ENCODE results near the gene PURA. TPM values are rescaled to one million over a fixed set of nuclear protein-coding genes. Genes with fewer than 3 reads are reported as not detected.

Gene PURA
- total and polyA plus RNA-seq, 2 of the 13 experiments (the other 11 are each of a cell fraction or from before 2014, with no cell fraction given) = 2.0 to 5.0 TPM

GRCh38 chr5:140090251-140090650 is 23.7 kb upstream of the PURA start:
- Histone ChIP-seq H3K36me3 (replicated peaks in 1 of 2; ENCODE audit: control insufficient read depth in 1 of 2, insufficient read depth in 2 of 2, low read length in 2 of 2) (no peaks in the 10 kb centered on the region), H3K4me1 (ENCODE audit: insufficient read depth, low read length) (no peaks in the 10 kb centered on the region), H3K4me3 (replicated peaks in 1 of 3; ENCODE audit: insufficient read depth in 1 of 3, low read depth in 2 of 3, low read length in 3 of 3) (no peak overlapping the region), H3K9ac (ENCODE audit: insufficient read depth, low read depth, low read length) (no peak overlapping the region), H3K4me2 (ENCODE audit: low read depth, low read length) (no peak overlapping the region), H2AFZ (ENCODE audit: low read length) (no peak overlapping the region), H4K20me1 (ENCODE audit: insufficient read depth, low read length) (no peaks in the 10 kb centered on the region), H3K9me3 (ENCODE audit: low read length) (peaks cover 12% of the 10 kb centered on the region), H3K27me3 (ENCODE audit: control insufficient read depth in 1 of 2, insufficient read depth in 2 of 2, low read length in 2 of 2) (peaks cover 0 to 12% of the 10 kb centered on the region in 2 experiments; a peak in 1 of 5 replicates), H3K27ac (ENCODE audit: extremely low read length, insufficient read depth, low read length) (no peak overlapping the region), H3K79me2 (ENCODE audit: insufficient read depth, low read length) (no peaks in the 10 kb centered on the region)
- TF ChIP-seq ZNF710 (CRISPR knock-in tag; IDR thresholded peaks at IDR 0.05; ENCODE audit: borderline replicate concordance) = no peak
- no peak for TF ChIP-seq NFATC3 (CRISPR knock-in tag; IDR thresholded peaks at IDR 0.05)
- TF ChIP-seq ATF2 (CRISPR knock-in tag; IDR thresholded peaks at IDR 0.05) = no peak
- TF ChIP-seq ZNF232 (CRISPR knock-in tag; IDR thresholded peaks at IDR 0.05; ENCODE audit: borderline replicate concordance) = no peak
- no peak for TF ChIP-seq ARNT2 (CRISPR knock-in tag; IDR thresholded peaks at IDR 0.05; ENCODE audit: low read depth)
- TF ChIP-seq ZMYM4 (CRISPR knock-in tag; IDR thresholded peaks at IDR 0.05) = no peak
- TF ChIP-seq ZFP36 (IDR thresholded peaks at IDR 0.05; ENCODE audit: borderline replicate concordance, low read depth, low read length, partially characterized antibody) = no peak
- no peak for TF ChIP-seq ZNF777 (CRISPR knock-in tag; IDR thresholded peaks at IDR 0.05)
- TF ChIP-seq ZBTB43 (CRISPR knock-in tag; conservative IDR thresholded peaks at IDR 0.05) = no peak
- TF ChIP-seq HNRNPLL (IDR thresholded peaks at IDR 0.05; ENCODE audit: low read depth, low read length, poor library complexity, severe bottlenecking) = no peak
- no peak for TF ChIP-seq HIC2 (CRISPR knock-in tag; IDR thresholded peaks at IDR 0.05; ENCODE audit: low read depth)
- no peak for TF ChIP-seq ZSCAN9 (CRISPR knock-in tag; IDR thresholded peaks at IDR 0.05; ENCODE audit: borderline replicate concordance)
- TF ChIP-seq JUND (CRISPR knock-in tag; IDR thresholded peaks at IDR 0.05) = no peak
- CTCF ChIA-PET (ENCODE audit: low intra/inter-chr PET ratio, low total read pairs) = no interaction called here
- intact Hi-C loops (cut with micrococcal nuclease; ENCODE audit: unreplicated experiment) = no loop called here
- BruUV-seq (replicated peaks) = no TSS peak
- FAIRE-seq (no peak), DNase-seq (ENCODE audit: low spot score) (no peak), ATAC-seq (no peak)
- in situ Hi-C loops (cut with HindIII; ENCODE audit: extremely low pct_ligation_motif_present, low pct_unique_long_range_greater_than_20kb) = no loop called here
- WGBS (ENCODE audit: low lambda C conversion rate) = 0% methylated on average over 1 of the region's 1 CpG
- POLR2A ChIA-PET = no interaction called here
